Bronchial epithelial cell (primary cell): Measurements from ENCODE around the gene KIRREL2. TPM values are rescaled to one million over a fixed set of nuclear protein-coding genes. Genes with fewer than 3 reads are reported as not detected.

ENCODE experiments used
- DNase-seq: peaks from one replicate; pipeline ENCODE4 v3.0.0-alpha.2; 2010; ENCODE audit warnings: low read depth
- FAIRE-seq: peaks from 2 replicates; lab custom pipeline; 2011; peaks lifted over from hg19 to GRCh38; lab: Jason Lieb, UNC
- H3K27me3 ChIP-seq: 2 replicates; pipeline ENCODE4 v1.5.1; 2011; ENCODE audit warnings: low read length; ENCODE audit not compliant: control insufficient read depth, insufficient read depth
- H3K36me3 ChIP-seq: 2 replicates; pipeline ENCODE4 v1.5.1; 2011; ENCODE audit warnings: low read length; ENCODE audit not compliant: control insufficient read depth, insufficient read depth
- H3K4me3 ChIP-seq: 2 replicates; pipeline ENCODE4 v1.5.1; 2011; ENCODE audit warnings: mild to moderate bottlenecking, low read depth, low read length, control low read depth
- CTCF ChIP-seq: IDR thresholded peaks from 2 replicates; pipeline ENCODE4 v1.5.1; 2011; ENCODE audit warnings: mild to moderate bottlenecking, moderate library complexity, low read length, control low read depth, inconsistent platforms; ENCODE audit not compliant: insufficient read depth, severe bottlenecking
- total RNA-seq: library from RNA; depleted of rRNA; stranded (reverse); fragments of >200 nt; gene quantifications from 2 replicates; pipeline ENCODE4 v1.2.1, GENCODE V29; 2014

Gene KIRREL2
- total RNA-seq, 1 donor from 2014 or later, result not detected

- no peak for FAIRE-seq
- TF ChIP-seq CTCF, result no peak
- no peaks in the 10 kb centered on the region for H3K27me3 ChIP-seq
- no peaks in the 10 kb centered on the region for H3K36me3 ChIP-seq
- DNase-seq, result no peak
- H3K4me3 ChIP-seq, result no peak overlapping the region
These were observed 43.4 kb upstream of the KIRREL2 start for GRCh38 chr19:35813043-35813890.

- no peak overlapping the region for H3K4me3 ChIP-seq
These were observed 40.4 kb upstream of the KIRREL2 start for GRCh38 chr19:35816262-35816661.

GRCh38 chr19:35816846-35817245 is 39.9 kb upstream of the KIRREL2 start:
- no peaks in the 10 kb centered on the region for H3K36me3 ChIP-seq
- H3K4me3 ChIP-seq, result no peak overlapping the region
- DNase-seq, result no peak
- FAIRE-seq, result no peak
- TF ChIP-seq CTCF, result no peak
- H3K27me3 ChIP-seq, result peaks cover 2% of the 10 kb centered on the region

More at GRCh38 chr19:35816262-35816661, 40.4 kb upstream of the KIRREL2 start:
- no peak for FAIRE-seq
- TF ChIP-seq CTCF, result no peak
- H3K27me3 ChIP-seq, result peaks cover 2% of the 10 kb centered on the region
- H3K36me3 ChIP-seq, result no peaks in the 10 kb centered on the region
- DNase-seq, result no peak

- Histone ChIP-seq H3K27me3 (peaks cover 2% of the 10 kb centered on the region), H3K4me3 (no peak overlapping the region), H3K36me3 (no peaks in the 10 kb centered on the region)
- no peak for FAIRE-seq
- DNase-seq, result no peak
- no peak for TF ChIP-seq CTCF
These were observed 38.3 kb upstream of the KIRREL2 start for GRCh38 chr19:35818445-35818844.

GRCh38 chr19:35822579-35822978 is 34.1 kb upstream of the KIRREL2 start:
- no peak for TF ChIP-seq CTCF
- H3K27me3 ChIP-seq, result peaks cover 2% of the 10 kb centered on the region
- no peak overlapping the region for H3K4me3 ChIP-seq
- FAIRE-seq, result no peak
- no peak for DNase-seq
- H3K36me3 ChIP-seq, result no peaks in the 10 kb centered on the region

GRCh38 chr19:35824150-35824549 is 32.6 kb upstream of the KIRREL2 start:
- DNase-seq, result no peak
- Histone ChIP-seq H3K4me3 (no peak overlapping the region), H3K36me3 (no peaks in the 10 kb centered on the region), H3K27me3 (no peaks in the 10 kb centered on the region)
- no peak for FAIRE-seq
- no peak for TF ChIP-seq CTCF
